Stimulated activated CD8-positive, alpha-beta memory T cell treated with anti-CD3 and anti-CD28 coated beads, Interleukin-15, amount 100 ng/mL, for 48 hours (primary cell): ENCODE measurements around the gene FRZB.

Experiments
- DNase-seq, 2 donors: peaks; one replicate each; pipeline ENCODE4 v3.0.0-alpha.2; 2020; ENCODE audit warnings: low read depth in 2 of 2

Gene FRZB

DNA sequence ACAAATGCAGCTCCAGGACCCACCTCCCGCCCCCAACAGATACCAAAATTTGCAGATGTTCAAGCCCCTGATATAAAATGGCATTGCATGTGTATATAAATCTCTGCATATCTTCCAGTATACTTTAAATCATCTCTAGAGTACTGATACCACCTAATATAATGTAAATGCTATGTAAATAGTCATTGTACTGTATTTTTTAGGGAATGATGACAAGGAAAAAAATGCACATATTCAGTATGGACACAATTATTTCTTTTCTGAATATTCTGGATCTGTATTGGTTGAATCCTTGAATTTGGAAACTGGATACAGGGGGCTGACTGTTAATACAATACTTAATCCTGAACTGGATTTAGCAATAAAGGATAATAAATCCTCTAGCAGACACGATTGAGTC, 67.7 kb downstream of the FRZB start:
- DNase-seq = no peak

DNA sequence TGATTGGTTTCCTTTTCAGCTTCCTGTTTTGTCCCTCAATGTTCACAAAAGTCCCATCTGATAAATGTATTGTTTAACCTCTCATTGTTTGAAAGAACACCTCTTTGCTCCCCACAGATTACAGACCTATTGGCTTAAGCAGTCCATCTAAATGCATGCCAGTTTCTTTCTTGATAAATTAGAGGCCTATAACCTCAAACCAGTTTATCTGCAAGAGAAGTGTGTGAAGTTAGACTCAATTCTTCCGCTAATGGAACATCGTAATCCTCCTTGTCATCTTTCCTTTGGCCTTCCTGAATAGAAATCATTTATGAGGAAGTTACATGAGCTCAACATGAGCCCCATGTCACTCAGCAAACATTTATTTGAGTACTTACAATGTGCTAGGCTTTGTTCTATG, 74.0 kb downstream of the FRZB start:
- DNase-seq = no peak

DNA sequence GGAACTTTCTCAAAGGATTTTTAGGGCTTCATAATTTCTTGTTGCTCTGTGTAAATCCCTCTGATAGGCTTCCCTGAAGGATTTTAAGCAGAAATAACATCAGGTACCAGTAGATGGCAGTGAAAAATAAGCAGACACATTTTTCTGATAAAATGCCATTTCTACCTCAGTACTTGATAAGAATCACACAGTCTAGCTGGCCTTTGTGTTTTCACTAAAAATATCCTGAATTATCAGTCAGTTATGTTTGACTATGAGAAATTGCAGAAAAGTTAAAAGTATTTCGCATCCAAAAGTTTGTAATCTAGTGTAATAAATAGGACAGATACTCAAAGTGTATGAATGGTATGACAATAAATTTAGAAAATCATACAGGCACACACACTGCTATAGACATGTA, 81.7 kb downstream of the FRZB start:
- DNase-seq = no peak

DNA sequence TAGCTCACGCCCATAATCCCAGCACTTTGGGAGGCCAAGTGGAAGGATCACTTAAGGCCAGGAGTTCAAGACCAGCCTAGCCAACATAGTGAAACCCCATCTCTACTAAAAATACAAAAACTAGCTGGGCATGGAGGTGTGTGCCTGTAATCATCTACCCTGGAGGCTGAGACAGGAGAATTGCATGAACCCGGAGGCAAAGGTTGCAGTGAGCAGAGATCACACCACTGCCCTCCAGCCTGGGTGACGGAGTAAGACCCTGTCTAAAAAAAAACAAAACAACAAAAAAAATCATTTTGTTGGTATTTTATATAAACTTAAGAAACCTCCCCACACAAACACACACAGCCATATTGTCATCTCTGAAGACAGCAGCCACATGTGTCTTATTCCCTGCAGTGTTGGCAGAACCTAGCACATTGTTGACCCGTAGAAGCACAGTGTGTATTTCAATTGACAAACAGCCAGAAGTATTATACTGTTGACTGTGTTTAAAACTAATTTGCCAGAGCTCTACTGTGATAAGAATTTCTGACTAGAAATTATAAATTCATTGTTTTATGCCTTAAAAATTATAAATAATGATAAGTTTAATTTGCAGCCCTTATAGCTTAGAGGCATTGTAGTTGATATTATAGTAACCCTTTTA, 82.3 kb downstream of the FRZB start:
- no peak for DNase-seq
